ENCODE measurements around the gene OMD. TPM values are rescaled to one million over a fixed set of nuclear protein-coding genes. Genes with fewer than 3 reads are reported as not detected.

OMD gene
- total and polyA plus RNA-seq, 2 donors (not counting 1 experiment from before 2014, with no cell fraction given), result not detected

- no peaks in the 10 kb centered on the region for H3K36me3 ChIP-seq (replicated peaks in 1 of 2; ENCODE audit: control extremely low read depth in 1 of 2, control insufficient read depth in 1 of 2, extremely low read depth in 1 of 2, insufficient read depth in 2 of 2, low read length in 1 of 2)
- peak overlapping the region; percentile 79 for H3K4me3 Mint-ChIP-seq
- peaks cover 13 to 15% of the 10 kb centered on the region in 2 donors for H3K4me1 ChIP-seq (ENCODE audit: control insufficient read depth in 2 of 2, insufficient read depth in 2 of 2, low read length in 2 of 2)
- ATAC-seq (ENCODE audit: low read depth) (peak; percentile 94), DNase-seq (peak; percentile 70)
- ChIA-PET POLR2A (no interaction called here), CTCF (interaction anchor here (1.4 kb wide), 1 partner anchor 266 kb away, joined by 4 read pairs; no protein-coding TSS in a partner anchor)
- intact Hi-C loops (cut with micrococcal nuclease), result loop anchor here (2.0 kb wide), 1 partner anchor 82 kb away; the partner anchor contains the start of genes CENPP and NOL8
- no peaks in the 10 kb centered on the region for H3K27me3 ChIP-seq (replicated peaks in 1 of 4; ENCODE audit: control extremely low read depth in 1 of 4, control insufficient read depth in 3 of 4, insufficient read depth in 4 of 4, low read length in 3 of 4)
- H2AFZ ChIP-seq (ENCODE audit: insufficient read depth, low read depth, low read length, poor library complexity, severe bottlenecking), result peak overlapping the region; percentile 73
- peak overlapping the region; percentile 24 to 61 for H3K27ac ChIP-seq (ENCODE audit: low read length in 2 of 2)
- peak overlapping the region in 4 of 5 experiments; percentile 3 to 56 (median 44) for H3K4me3 ChIP-seq (ENCODE audit: control extremely low read depth in 1 of 5, extremely low read depth in 1 of 5, insufficient read depth in 1 of 5, low read depth in 2 of 5, low read length in 4 of 5)
- H4K20me1 ChIP-seq (ENCODE audit: control insufficient read depth, insufficient read depth, low read length, poor library complexity, severe bottlenecking), result no peaks in the 10 kb centered on the region
- H3K79me2 ChIP-seq (ENCODE audit: control insufficient read depth, insufficient read depth, low read length), result no peaks in the 10 kb centered on the region
- H3K4me1 Mint-ChIP-seq, result peaks cover 17% of the 10 kb centered on the region
- H3K9me3 ChIP-seq (ENCODE audit: control extremely low read depth in 1 of 3, control insufficient read depth in 2 of 3, insufficient read depth in 1 of 3, low read length in 2 of 3), result no peaks in the 10 kb centered on the region
- 33% methylated on average over 2 of the region's 3 CpGs for WGBS (ENCODE audit: insufficient coverage)
- peak overlapping the region; percentile 46 for H3K9ac ChIP-seq (ENCODE audit: low read length)
- H3K27ac Mint-ChIP-seq, result peak overlapping the region; percentile 85
- TF ChIP-seq EZH2 (IDR thresholded peaks at IDR 0.05; ENCODE audit: borderline replicate concordance, insufficient read depth, low read depth, low read length, poor library complexity, severe bottlenecking) (no peak), CTCF (IDR thresholded peaks at IDR 0.05) (no peak)
- no peaks in the 10 kb centered on the region for H3K9me3 Mint-ChIP-seq (ENCODE audit: insufficient read depth)
- no peaks in the 10 kb centered on the region for H3K27me3 Mint-ChIP-seq
- H3K4me2 ChIP-seq (replicated peaks; ENCODE audit: low read depth, low read length, poor library complexity, severe bottlenecking), result peak overlapping the region; percentile 61
Measured at GRCh38 chr9:92406477-92406876, 17.8 kb downstream of the OMD start.

- peak overlapping the region in 1 of 5 experiments; percentile 56 for H3K4me3 ChIP-seq (ENCODE audit: control extremely low read depth in 1 of 5, extremely low read depth in 1 of 5, insufficient read depth in 1 of 5, low read depth in 2 of 5, low read length in 4 of 5)
- TF ChIP-seq CTCF (IDR thresholded peaks at IDR 0.05) (no peak), EZH2 (IDR thresholded peaks at IDR 0.05; ENCODE audit: borderline replicate concordance, insufficient read depth, low read depth, low read length, poor library complexity, severe bottlenecking) (no peak)
- peak overlapping the region; percentile 79 for H3K4me3 Mint-ChIP-seq
Measured at GRCh38 chr9:92405818-92406217, 18.5 kb downstream of the OMD start.

More at GRCh38 chr9:92405818-92406217, 18.5 kb downstream of the OMD start:
- ATAC-seq (ENCODE audit: low read depth), result no peak
- Histone ChIP-seq H3K4me2 (replicated peaks; ENCODE audit: low read depth, low read length, poor library complexity, severe bottlenecking) (peak overlapping the region; percentile 61), H3K36me3 (replicated peaks in 1 of 2; ENCODE audit: control extremely low read depth in 1 of 2, control insufficient read depth in 1 of 2, extremely low read depth in 1 of 2, insufficient read depth in 2 of 2, low read length in 1 of 2) (no peaks in the 10 kb centered on the region), H2AFZ (ENCODE audit: insufficient read depth, low read depth, low read length, poor library complexity, severe bottlenecking) (peak overlapping the region; percentile 73), H3K27me3 (replicated peaks in 1 of 4; ENCODE audit: control extremely low read depth in 1 of 4, control insufficient read depth in 3 of 4, insufficient read depth in 4 of 4, low read length in 3 of 4) (no peaks in the 10 kb centered on the region), H3K4me1 (ENCODE audit: control insufficient read depth in 2 of 2, insufficient read depth in 2 of 2, low read length in 2 of 2) (peaks cover 13 to 15% of the 10 kb centered on the region in 2 donors), H4K20me1 (ENCODE audit: control insufficient read depth, insufficient read depth, low read length, poor library complexity, severe bottlenecking) (no peaks in the 10 kb centered on the region), H3K27ac (ENCODE audit: low read length in 2 of 2) (no peak overlapping the region), H3K9ac (ENCODE audit: low read length) (peak overlapping the region; percentile 46), H3K79me2 (ENCODE audit: control insufficient read depth, insufficient read depth, low read length) (no peaks in the 10 kb centered on the region), H3K9me3 (ENCODE audit: control extremely low read depth in 1 of 3, control insufficient read depth in 2 of 3, insufficient read depth in 1 of 3, low read length in 2 of 3) (no peaks in the 10 kb centered on the region)
- Mint-ChIP-seq H3K27me3 (no peaks in the 10 kb centered on the region), H3K4me1 (peaks cover 17% of the 10 kb centered on the region), H3K27ac (peak overlapping the region; percentile 85), H3K9me3 (ENCODE audit: insufficient read depth) (no peaks in the 10 kb centered on the region)
- CTCF ChIA-PET, result interaction anchor here (1.4 kb wide), 1 partner anchor 265 kb away, joined by 4 read pairs; no protein-coding TSS in a partner anchor
- POLR2A ChIA-PET, result no interaction called here
- intact Hi-C loops (cut with micrococcal nuclease), result loop anchor here (2.0 kb wide), 1 partner anchor 81 kb away; the partner anchor contains the start of genes CENPP and NOL8
- no peak for DNase-seq
- WGBS (ENCODE audit: insufficient coverage), result 100% methylated on average over 1 of the region's 4 CpGs
